Right cardiac atrium (tissue), 5 donors: Measurements from ENCODE around the gene DACH1. TPM values are rescaled to one million over a fixed set of nuclear protein-coding genes. Genes with fewer than 3 reads are reported as not detected.

Experiments used
- ATAC-seq, 2 donors: fragments of 200-7000 bp; cut with Tn5 transposase; one replicate each; pipeline versions ENCODE4 v1.8.0 to v1.9.1; 2020; ENCODE audit warnings: moderate library complexity in 2 of 2, mild to moderate bottlenecking in 1 of 2
- DNase-seq, 3 donors: peaks; one replicate each; pipeline ENCODE4 v3.0.0-alpha.2; 2020
- H3K27ac ChIP-seq: one replicate; pipeline ENCODE4 v1.5.1; 2013; ENCODE audit warnings: mild to moderate bottlenecking, low read length, control low read depth, moderate library complexity
- H3K27me3 ChIP-seq: one replicate; pipeline ENCODE4 v1.6.1; 2013; ENCODE audit not compliant: control insufficient read depth, insufficient read depth
- H3K4me1 ChIP-seq: one replicate; pipeline ENCODE4 v1.6.1; 2013; ENCODE audit warnings: low read length; ENCODE audit not compliant: control insufficient read depth, insufficient read depth
- H3K4me3 ChIP-seq: one replicate; pipeline ENCODE4 v1.5.1; 2013; ENCODE audit warnings: low read length, control low read depth
- H3K9me3 ChIP-seq: one replicate; pipeline ENCODE4 v1.6.1; 2013; ENCODE audit warnings: low read length; ENCODE audit not compliant: control insufficient read depth
- WGBS: extraction: QIAGEN DNeasy Blood & Tissue Kit; methylation state at CpG from one replicate; pipeline ENCODE4 v1.1.7; 2013; 5-methylcytosine and 5-hydroxymethylcytosine counted together
- intact Hi-C, 4 donors: fragments of 100-400 bp; cut with DNase I; formaldehyde crosslinking; loops; one replicate each; pipeline versions ENCODE4 v1.11.0 to v1.14.0; 2022 to 2023
- polyA plus RNA-seq: library from polyadenylated mRNA; stranded (reverse); fragments of 200-250 nt; gene quantifications from one replicate; pipeline ENCODE4 v1.2.3, GENCODE V29; 2013
- total RNA-seq, 4 donors: library from RNA; stranded (reverse); fragmentation: NEBNext Ultra II Directional; extraction: Animal tissue kit (Norgen Biotek cat#: 25700); gene quantifications; one replicate each; pipeline ENCODE4 v1.2.1, GENCODE V29; 2021
- donor health status: healthy with polysubstance abuse.
- donor health status: DM: no; HTN: yes; CAD: no.
- donor health status: DM: no; HTN: no; CAD: no.
- donor health status: DM: no; HTN: yes; CAD: no; lungs with severe emphysema.
- donor health status: DM: yes; HTN: yes; CAD: no.

DACH1 gene
- total and polyA plus RNA-seq, 5 donors = 1.0 to 3.9 (median 1.3) TPM

- Histone ChIP-seq H3K4me3 (no peak overlapping the region), H3K27me3 (no peaks in the 10 kb centered on the region), H3K4me1 (no peaks in the 10 kb centered on the region), H3K27ac (no peak overlapping the region), H3K9me3 (no peaks in the 10 kb centered on the region)
- DNase-seq (no peak), ATAC-seq (no peak)
- WGBS = 92% methylated on average over 3 of the region's 3 CpGs
- intact Hi-C loops = no loop called here
Measured at GRCh38 chr13:71503781-71504180, 363.2 kb downstream of the DACH1 start.

- no peak overlapping the region for H3K27ac ChIP-seq
- intact Hi-C loops = no loop called here
Measured at GRCh38 chr13:71499944-71500514, 367.0 kb downstream of the DACH1 start.

GRCh38 chr13:71499235-71499634, 367.8 kb downstream of the DACH1 start:
- Histone ChIP-seq H3K27ac (no peak overlapping the region), H3K27me3 (no peaks in the 10 kb centered on the region), H3K4me3 (no peak overlapping the region), H3K4me1 (no peaks in the 10 kb centered on the region), H3K9me3 (no peaks in the 10 kb centered on the region)
- no peak for DNase-seq
- ATAC-seq = no peak
- 46% methylated on average over 2 of the region's 2 CpGs for WGBS
- intact Hi-C loops = no loop called here

More at GRCh38 chr13:71499944-71500514, 367.0 kb downstream of the DACH1 start:
- H3K9me3 ChIP-seq = no peaks in the 10 kb centered on the region
- H3K4me1 ChIP-seq = no peaks in the 10 kb centered on the region
- no peak overlapping the region for H3K4me3 ChIP-seq
- H3K27me3 ChIP-seq = no peaks in the 10 kb centered on the region
- 65% methylated on average over 4 of the region's 4 CpGs for WGBS
- no peak for DNase-seq
- ATAC-seq = no peak

GRCh38 chr13:71493189-71493588, 373.8 kb downstream of the DACH1 start:
- intact Hi-C loops = no loop called here
- DNase-seq (no peak), ATAC-seq (no peak)
- no peak overlapping the region for H3K27ac ChIP-seq
- 84% methylated on average over 2 of the region's 2 CpGs for WGBS
- H3K9me3 ChIP-seq = no peaks in the 10 kb centered on the region
- H3K27me3 ChIP-seq = no peaks in the 10 kb centered on the region
- no peak overlapping the region for H3K4me3 ChIP-seq
- no peaks in the 10 kb centered on the region for H3K4me1 ChIP-seq

- DNase-seq (no peak), ATAC-seq (no peak)
- no peaks in the 10 kb centered on the region for H3K27me3 ChIP-seq
- intact Hi-C loops = no loop called here
- no peak overlapping the region for H3K27ac ChIP-seq
- H3K4me1 ChIP-seq = no peaks in the 10 kb centered on the region
- H3K9me3 ChIP-seq = no peaks in the 10 kb centered on the region
- H3K4me3 ChIP-seq = no peak overlapping the region
Measured at GRCh38 chr13:71492346-71492871, 374.6 kb downstream of the DACH1 start.

GRCh38 chr13:71491010-71491409, 376.0 kb downstream of the DACH1 start:
- DNase-seq = no peak
- no peaks in the 10 kb centered on the region for H3K4me1 ChIP-seq
- H3K27ac ChIP-seq = no peak overlapping the region
- no peak for ATAC-seq
- H3K27me3 ChIP-seq = no peaks in the 10 kb centered on the region
- no peaks in the 10 kb centered on the region for H3K9me3 ChIP-seq
- intact Hi-C loops = no loop called here
- H3K4me3 ChIP-seq = no peak overlapping the region
- WGBS = 93% methylated on average over 1 of the region's 1 CpG

GRCh38 chr13:71489041-71489440, 378.0 kb downstream of the DACH1 start:
- Histone ChIP-seq H3K9me3 (no peaks in the 10 kb centered on the region), H3K27me3 (no peaks in the 10 kb centered on the region), H3K27ac (no peak overlapping the region), H3K4me3 (no peak overlapping the region), H3K4me1 (no peaks in the 10 kb centered on the region)
- 97% methylated on average over 3 of the region's 3 CpGs for WGBS
- intact Hi-C loops = no loop called here
- no peak for DNase-seq
- ATAC-seq = no peak

- Histone ChIP-seq H3K4me3 (no peak overlapping the region), H3K4me1 (no peaks in the 10 kb centered on the region), H3K27me3 (no peaks in the 10 kb centered on the region), H3K27ac (no peak overlapping the region), H3K9me3 (no peaks in the 10 kb centered on the region)
- 86% methylated on average over 1 of the region's 1 CpG for WGBS
- DNase-seq (no peak), ATAC-seq (no peak)
- intact Hi-C loops = no loop called here
Measured at GRCh38 chr13:71488201-71488600, 378.8 kb downstream of the DACH1 start.

GRCh38 chr13:71485913-71486312, 381.1 kb downstream of the DACH1 start:
- DNase-seq (no peak), ATAC-seq (no peak)
- H3K27me3 ChIP-seq = no peaks in the 10 kb centered on the region
- H3K9me3 ChIP-seq = no peaks in the 10 kb centered on the region
- H3K27ac ChIP-seq = no peak overlapping the region
- intact Hi-C loops = no loop called here
- no peak overlapping the region for H3K4me3 ChIP-seq
- WGBS = 89% methylated on average over 1 of the region's 1 CpG
- H3K4me1 ChIP-seq = no peaks in the 10 kb centered on the region

GRCh38 chr13:71483733-71484132, 383.3 kb downstream of the DACH1 start:
- ATAC-seq = no peak
- Histone ChIP-seq H3K27me3 (no peaks in the 10 kb centered on the region), H3K4me3 (no peak overlapping the region), H3K9me3 (no peaks in the 10 kb centered on the region), H3K4me1 (no peaks in the 10 kb centered on the region), H3K27ac (no peak overlapping the region)
- no peak for DNase-seq
- intact Hi-C loops = no loop called here

GRCh38 chr13:71481501-71481900, 385.5 kb downstream of the DACH1 start:
- 87% methylated on average over 3 of the region's 3 CpGs for WGBS
- Histone ChIP-seq H3K27me3 (no peaks in the 10 kb centered on the region), H3K27ac (no peak overlapping the region), H3K4me3 (no peak overlapping the region), H3K9me3 (no peaks in the 10 kb centered on the region), H3K4me1 (no peaks in the 10 kb centered on the region)
- DNase-seq (no peak), ATAC-seq (no peak)
- intact Hi-C loops = no loop called here

GRCh38 chr13:71481046-71481445, 386.0 kb downstream of the DACH1 start:
- ATAC-seq (no peak), DNase-seq (no peak)
- Histone ChIP-seq H3K4me3 (no peak overlapping the region), H3K27ac (no peak overlapping the region), H3K9me3 (no peaks in the 10 kb centered on the region), H3K27me3 (no peaks in the 10 kb centered on the region), H3K4me1 (no peaks in the 10 kb centered on the region)
- 63% methylated on average over 1 of the region's 1 CpG for WGBS
- intact Hi-C loops = no loop called here
